Measurements from ENCODE around the gene ALCAM. TPM values are rescaled to one million over a fixed set of nuclear protein-coding genes. Genes with fewer than 3 reads are reported as not detected.

The ALCAM gene
- total RNA-seq, 1 experiment from 2014 or later, result 36.8 TPM

DNA sequence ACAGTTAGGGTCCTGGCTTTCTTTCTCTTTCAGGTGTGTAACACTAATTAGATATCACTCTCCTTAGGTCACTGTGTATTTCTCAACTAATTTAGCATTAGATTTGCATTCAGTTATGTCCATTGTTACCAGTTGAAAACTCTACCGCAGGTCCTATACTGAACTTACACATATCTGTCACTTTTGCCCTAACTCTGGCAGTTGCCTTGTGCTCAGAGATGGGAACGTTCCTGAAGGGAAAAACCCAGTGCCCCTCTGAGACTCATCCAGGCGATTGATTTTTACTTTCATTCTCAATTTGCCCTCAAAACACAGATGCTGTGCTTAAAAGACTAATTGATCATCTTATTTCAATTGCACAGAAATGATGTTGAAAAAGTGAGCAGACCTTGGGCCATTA is 249.1 kb downstream of the ALCAM start:
- H3K4me3 ChIP-seq (ENCODE audit: low read depth, low read length, poor library complexity, severe bottlenecking), result no peak overlapping the region
- DNase-seq (ENCODE audit: low spot score), result no peak
- peaks cover 4% of the 10 kb centered on the region for H3K4me1 ChIP-seq (ENCODE audit: insufficient read depth, low read length, poor library complexity, severe bottlenecking)
- BruUV-seq (replicated peaks), result no TSS peak
- H3K9me3 ChIP-seq (ENCODE audit: low read depth, low read length, poor library complexity, severe bottlenecking), result no peaks in the 10 kb centered on the region
- TF ChIP-seq EZH2 (IDR thresholded peaks at IDR 0.05; ENCODE audit: borderline replicate concordance, low read depth, low read length, poor library complexity, severe bottlenecking), result no peak
- TF ChIP-seq, protein P1, sequence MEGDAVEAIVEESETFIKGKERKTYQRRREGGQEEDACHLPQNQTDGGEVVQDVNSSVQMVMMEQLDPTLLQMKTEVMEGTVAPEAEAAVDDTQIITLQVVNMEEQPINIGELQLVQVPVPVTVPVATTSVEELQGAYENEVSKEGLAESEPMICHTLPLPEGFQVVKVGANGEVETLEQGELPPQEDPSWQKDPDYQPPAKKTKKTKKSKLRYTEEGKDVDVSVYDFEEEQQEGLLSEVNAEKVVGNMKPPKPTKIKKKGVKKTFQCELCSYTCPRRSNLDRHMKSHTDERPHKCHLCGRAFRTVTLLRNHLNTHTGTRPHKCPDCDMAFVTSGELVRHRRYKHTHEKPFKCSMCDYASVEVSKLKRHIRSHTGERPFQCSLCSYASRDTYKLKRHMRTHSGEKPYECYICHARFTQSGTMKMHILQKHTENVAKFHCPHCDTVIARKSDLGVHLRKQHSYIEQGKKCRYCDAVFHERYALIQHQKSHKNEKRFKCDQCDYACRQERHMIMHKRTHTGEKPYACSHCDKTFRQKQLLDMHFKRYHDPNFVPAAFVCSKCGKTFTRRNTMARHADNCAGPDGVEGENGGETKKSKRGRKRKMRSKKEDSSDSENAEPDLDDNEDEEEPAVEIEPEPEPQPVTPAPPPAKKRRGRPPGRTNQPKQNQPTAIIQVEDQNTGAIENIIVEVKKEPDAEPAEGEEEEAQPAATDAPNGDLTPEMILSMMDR (conservative IDR thresholded peaks at IDR 0.05; ENCODE audit: low read depth, low read length), result no peak
- no peaks in the 10 kb centered on the region for H3K36me3 ChIP-seq (ENCODE audit: insufficient read depth, low read length, poor library complexity, severe bottlenecking)
- intact Hi-C loops (cut with micrococcal nuclease; ENCODE audit: unreplicated experiment), result no loop called here
- POLR2A ChIA-PET (ENCODE audit: low non-redundant PET), result no interaction called here
- CTCF ChIA-PET, result no interaction called here
- no peak overlapping the region for H3K27ac ChIP-seq (ENCODE audit: low read depth, low read length, poor library complexity, severe bottlenecking)
- no peaks in the 10 kb centered on the region for H3K27me3 ChIP-seq (replicated peaks; ENCODE audit: insufficient read depth, low read depth, low read length, poor library complexity)

DNA sequence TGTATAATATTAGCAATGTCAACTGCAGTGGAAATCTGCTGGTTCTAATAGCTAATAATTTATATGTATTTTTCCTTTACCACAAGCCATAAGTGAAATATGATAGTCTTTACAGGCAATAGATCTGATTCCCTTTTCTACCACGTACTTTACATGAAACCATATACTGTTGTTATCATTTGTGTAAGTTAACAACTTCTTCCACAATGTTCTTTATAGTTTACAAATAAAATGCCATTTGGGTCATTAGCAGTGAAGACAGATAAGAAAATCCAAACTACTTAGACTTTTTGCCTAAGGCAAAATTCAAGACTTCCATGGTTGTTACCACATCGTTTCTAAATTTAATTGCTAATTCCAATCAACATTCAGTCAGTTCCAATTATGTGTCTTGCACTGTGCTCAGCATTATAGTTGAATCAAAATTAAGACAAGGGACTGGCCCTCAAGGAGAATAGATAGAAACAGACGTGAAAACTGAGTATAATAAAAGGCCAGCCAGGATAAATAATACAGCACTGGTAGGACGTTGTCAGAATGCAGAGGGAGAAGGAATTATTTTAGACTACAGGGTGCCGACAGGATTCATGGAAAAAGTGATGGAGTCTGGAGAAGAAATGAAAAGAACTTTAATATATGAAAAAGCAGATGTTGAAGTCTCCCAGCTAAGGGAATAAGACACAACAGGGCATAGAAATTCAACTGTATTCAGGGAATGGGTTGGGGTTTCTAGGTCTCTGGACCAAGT is 249.8 kb downstream of the ALCAM start:
- H3K27me3 ChIP-seq (replicated peaks; ENCODE audit: insufficient read depth, low read depth, low read length, poor library complexity), result no peaks in the 10 kb centered on the region
- CTCF ChIA-PET, result no interaction called here
- no peaks in the 10 kb centered on the region for H3K36me3 ChIP-seq (ENCODE audit: insufficient read depth, low read length, poor library complexity, severe bottlenecking)
- no TSS peak for BruUV-seq (replicated peaks)
- intact Hi-C loops (cut with micrococcal nuclease; ENCODE audit: unreplicated experiment), result no loop called here
- H3K27ac ChIP-seq (ENCODE audit: low read depth, low read length, poor library complexity, severe bottlenecking), result no peak overlapping the region
- no peak for TF ChIP-seq EZH2 (IDR thresholded peaks at IDR 0.05; ENCODE audit: borderline replicate concordance, low read depth, low read length, poor library complexity, severe bottlenecking)
- TF ChIP-seq, protein P1 (conservative IDR thresholded peaks at IDR 0.05; ENCODE audit: low read depth, low read length), result no peak
- POLR2A ChIA-PET (ENCODE audit: low non-redundant PET), result no interaction called here
- H3K4me1 ChIP-seq (ENCODE audit: insufficient read depth, low read length, poor library complexity, severe bottlenecking), result peaks cover 4% of the 10 kb centered on the region
- no peaks in the 10 kb centered on the region for H3K9me3 ChIP-seq (ENCODE audit: low read depth, low read length, poor library complexity, severe bottlenecking)
- no peak overlapping the region for H3K4me3 ChIP-seq (ENCODE audit: low read depth, low read length, poor library complexity, severe bottlenecking)
- no peak for DNase-seq (ENCODE audit: low spot score)

DNA sequence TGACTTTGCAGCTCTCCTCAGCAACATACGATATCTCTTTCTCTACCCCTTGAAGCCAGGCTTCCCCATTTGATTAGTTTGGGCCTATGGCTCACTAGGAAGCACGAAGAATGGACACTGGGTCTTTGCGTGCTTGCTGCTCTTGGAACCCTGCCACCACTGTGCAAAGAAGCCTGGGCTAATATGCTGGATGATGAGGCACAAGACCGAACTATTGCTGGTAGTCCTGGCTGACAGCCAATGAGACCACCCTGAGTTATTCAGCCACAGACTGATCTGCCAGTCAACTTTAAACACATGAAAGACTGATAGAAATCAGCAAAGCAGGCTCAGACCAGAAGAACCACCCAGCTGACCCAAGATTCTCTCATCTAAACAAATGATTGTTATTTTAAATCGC is 251.8 kb downstream of the ALCAM start:
- intact Hi-C loops (cut with micrococcal nuclease; ENCODE audit: unreplicated experiment), result no loop called here
- Histone ChIP-seq H3K36me3 (ENCODE audit: insufficient read depth, low read length, poor library complexity, severe bottlenecking) (no peaks in the 10 kb centered on the region), H3K9me3 (ENCODE audit: low read depth, low read length, poor library complexity, severe bottlenecking) (no peaks in the 10 kb centered on the region), H3K27ac (ENCODE audit: low read depth, low read length, poor library complexity, severe bottlenecking) (no peak overlapping the region), H3K4me3 (ENCODE audit: low read depth, low read length, poor library complexity, severe bottlenecking) (no peak overlapping the region), H3K27me3 (replicated peaks; ENCODE audit: insufficient read depth, low read depth, low read length, poor library complexity) (no peaks in the 10 kb centered on the region), H3K4me1 (ENCODE audit: insufficient read depth, low read length, poor library complexity, severe bottlenecking) (no peaks in the 10 kb centered on the region)
- ChIA-PET POLR2A (ENCODE audit: low non-redundant PET) (no interaction called here), CTCF (no interaction called here)
- BruUV-seq (replicated peaks), result no TSS peak
- DNase-seq (ENCODE audit: low spot score), result no peak
- no peak for TF ChIP-seq EZH2 (IDR thresholded peaks at IDR 0.05; ENCODE audit: borderline replicate concordance, low read depth, low read length, poor library complexity, severe bottlenecking)
- TF ChIP-seq, protein P1 (conservative IDR thresholded peaks at IDR 0.05; ENCODE audit: low read depth, low read length), result no peak
